NCI-H82 (cell line): ENCODE data around the gene AAMDC.
"Not testable (repeated sequence)": the region's sequence is repeated elsewhere in the genome, so short reads cannot be mapped to it uniquely, and the experiment has no call there.

Source experiments
- DNase-seq: peaks from one replicate; lab custom pipeline; 2025; lab: John Stamatoyannopoulos, UW

The AAMDC gene

GRCh38 chr11:77821349-77821851 lies 456 bp downstream of the AAMDC start:
- DNase-seq = peak; percentile 48

- DNase-seq = not testable (repeated sequence)
These were observed 1.2 kb downstream of the AAMDC start for GRCh38 chr11:77822126-77822525.

GRCh38 chr11:77823775-77824174 lies 2.8 kb downstream of the AAMDC start:
- no peak for DNase-seq

- DNase-seq = no peak
These were observed 8.0 kb downstream of the AAMDC start for GRCh38 chr11:77828926-77829325.

- DNase-seq = no peak
These were observed 12.4 kb downstream of the AAMDC start for GRCh38 chr11:77833302-77833701.

GRCh38 chr11:77842441-77843121 lies 21.6 kb downstream of the AAMDC start:
- DNase-seq = no peak

GRCh38 chr11:77843700-77844099 lies 22.8 kb downstream of the AAMDC start:
- DNase-seq = not testable (repeated sequence)

GRCh38 chr11:77851503-77851902 lies 30.6 kb downstream of the AAMDC start:
- DNase-seq = no peak

- DNase-seq = no peak
These were observed 33.9 kb downstream of the AAMDC start for GRCh38 chr11:77854838-77855237.

GRCh38 chr11:77857906-77858457 lies 37.0 kb downstream of the AAMDC start:
- DNase-seq = not testable (repeated sequence)

GRCh38 chr11:77861444-77861843 lies 40.5 kb downstream of the AAMDC start:
- not testable (repeated sequence) for DNase-seq

GRCh38 chr11:77865805-77866204 lies 44.9 kb downstream of the AAMDC start:
- no peak for DNase-seq

GRCh38 chr11:77866336-77866735 lies 45.4 kb downstream of the AAMDC start:
- DNase-seq = peak; percentile 52

GRCh38 chr11:77868744-77869143 lies 47.8 kb downstream of the AAMDC start:
- no peak for DNase-seq

GRCh38 chr11:77871855-77872254 lies 50.9 kb downstream of the AAMDC start:
- DNase-seq = no peak

- no peak for DNase-seq
These were observed 52.4 kb downstream of the AAMDC start for GRCh38 chr11:77873345-77873744.

GRCh38 chr11:77874206-77874605 lies 53.3 kb downstream of the AAMDC start:
- DNase-seq = no peak

GRCh38 chr11:77876045-77876444 lies 55.1 kb downstream of the AAMDC start:
- no peak for DNase-seq

GRCh38 chr11:77878247-77878646 lies 57.3 kb downstream of the AAMDC start:
- not testable (repeated sequence) for DNase-seq

- DNase-seq = no peak
These were observed 58.3 kb downstream of the AAMDC start for GRCh38 chr11:77879218-77879617.

- DNase-seq = no peak
These were observed 61.5 kb downstream of the AAMDC start for GRCh38 chr11:77882396-77882795.

GRCh38 chr11:77883775-77884174 lies 62.8 kb downstream of the AAMDC start:
- DNase-seq = no peak

GRCh38 chr11:77884186-77884828 lies 63.4 kb downstream of the AAMDC start:
- no peak for DNase-seq
